Breast epithelium (tissue), 3 donors: ENCODE measurements around the gene CCL14.

Experiments
- CTCF ChIP-seq, 3 donors: fragments of 450-650 bp; IDR thresholded peaks; one replicate each; pipeline ENCODE4 v1.5.1; 2016 to 2017; ENCODE audit warnings: antibody characterized with exemption in 3 of 3, mild to moderate bottlenecking in 3 of 3, moderate library complexity in 3 of 3
- POLR2AphosphoS5 ChIP-seq, 3 donors: sonication (generic); formaldehyde crosslinking; IDR thresholded peaks; one replicate each; pipeline ENCODE4 v1.6.1; 2017; ENCODE audit warnings: antibody characterized with exemption in 3 of 3

GRCh38 chr17:35949401-35949800 lies 37.1 kb downstream of the CCL14 start:
- no peak for TF ChIP-seq CTCF (IDR thresholded peaks at IDR 0.05)
- TF ChIP-seq POLR2AphosphoS5 (IDR thresholded peaks at IDR 0.05): no peak
